Hepatocyte (in vitro differentiated cells): ENCODE measurements around the gene AKTIP. TPM values are rescaled to one million over a fixed set of nuclear protein-coding genes. Genes with fewer than 3 reads are reported as not detected.

Source experiments
- DNase-seq: peaks from one replicate; pipeline ENCODE4 v3.0.0-alpha.2; 2016; ENCODE audit warnings: low spot score
- H2AFZ ChIP-seq: fragments of 200-600 bp; sonication (generic); 2 replicates; pipeline ENCODE4 v1.6.0; 2016; ENCODE audit warnings: antibody characterized with exemption, mild to moderate bottlenecking
- H3K27ac ChIP-seq: fragments of 200-600 bp; sonication (generic); 2 replicates; pipeline ENCODE4 v1.5.1; 2016; ENCODE audit warnings: mild to moderate bottlenecking
- H3K27me3 ChIP-seq: fragments of 200-600 bp; sonication (generic); 2 replicates; pipeline ENCODE4 v1.6.1; 2016
- H3K36me3 ChIP-seq: fragments of 200-600 bp; sonication (generic); replicated peaks from 2 replicates; pipeline ENCODE4 v1.5.1; 2016; ENCODE audit warnings: low read depth; ENCODE audit not compliant: insufficient read depth
- H3K4me1 ChIP-seq: fragments of 200-600 bp; sonication (generic); 2 replicates; pipeline ENCODE4 v1.5.1; 2016; ENCODE audit warnings: mild to moderate bottlenecking, moderate library complexity; ENCODE audit not compliant: insufficient read depth
- H3K4me2 ChIP-seq: fragments of 200-600 bp; sonication (generic); 2 replicates; pipeline ENCODE4 v1.6.0; 2016
- H3K4me3 ChIP-seq: fragments of 200-600 bp; sonication (generic); 2 replicates; pipeline ENCODE4 v1.5.1; 2016; ENCODE audit warnings: mild to moderate bottlenecking
- H3K79me2 ChIP-seq: fragments of 200-600 bp; sonication (generic); 2 replicates; pipeline ENCODE4 v1.6.0; 2017; ENCODE audit warnings: mild to moderate bottlenecking
- H3K9me2 ChIP-seq: fragments of 200-600 bp; sonication (generic); replicated peaks from 2 replicates; pipeline ENCODE4 v1.6.0; 2017; ENCODE audit warnings: mild to moderate bottlenecking; ENCODE audit not compliant: insufficient read depth
- H3K9me3 ChIP-seq: fragments of 200-600 bp; sonication (generic); 2 replicates; pipeline ENCODE4 v1.5.1; 2016; ENCODE audit warnings: low read depth, mild to moderate bottlenecking
- H4K20me1 ChIP-seq: fragments of 200-600 bp; sonication (generic); 2 replicates; pipeline ENCODE4 v1.6.0; 2016; ENCODE audit warnings: mild to moderate bottlenecking; ENCODE audit not compliant: insufficient read depth, poor library complexity, severe bottlenecking
- CTCF ChIP-seq: fragments of 200-600 bp; sonication (generic); IDR thresholded peaks from 2 replicates; pipeline ENCODE4 v1.5.1; 2016; ENCODE audit warnings: antibody characterized with exemption, mild to moderate bottlenecking; ENCODE audit not compliant: poor library complexity
- EZH2 ChIP-seq: fragments of 200-600 bp; sonication (generic); IDR thresholded peaks from 2 replicates; pipeline ENCODE4 v1.6.1; 2016; ENCODE audit warnings: antibody characterized with exemption, mild to moderate bottlenecking, borderline replicate concordance
- EZH2phosphoT487 ChIP-seq: fragments of 200-600 bp; sonication (generic); IDR thresholded peaks from one replicate; pipeline ENCODE4 v1.6.1; 2018; ENCODE audit warnings: antibody characterized with exemption, mild to moderate bottlenecking, low read depth, moderate library complexity; ENCODE audit not compliant: unreplicated experiment, severe bottlenecking
- WGBS: methylation state at CpG from one replicate; pipeline ENCODE4 v1.1.6; 2016; ENCODE audit warnings: low lambda C conversion rate; ENCODE audit errors: missing lambda C conversion rate; 5-methylcytosine and 5-hydroxymethylcytosine counted together
- polyA plus RNA-seq: library from polyadenylated mRNA; unstranded; fragments of >200 nt; fragmentation: Nextera tagmentation; extraction: Ambion mirVana; gene quantifications from 2 replicates; pipeline ENCODE4 v1.2.1, GENCODE V29; 2016
- total RNA-seq: library from RNA; depleted of rRNA; stranded (reverse); fragments of >200 nt; gene quantifications from 2 replicates; pipeline ENCODE4 v1.2.3, GENCODE V29; 2014

The AKTIP gene
- total and polyA plus RNA-seq, 2 experiments from 2014 or later = 24.3 to 43.7 TPM

GRCh38 chr16:53476867-53477266 lies 26.1 kb downstream of the AKTIP start:
- Histone ChIP-seq H3K27ac (no peak overlapping the region), H3K4me2 (no peak overlapping the region), H2AFZ (no peak overlapping the region), H3K36me3 (no peaks in the 10 kb centered on the region), H4K20me1 (no peaks in the 10 kb centered on the region), H3K9me2 (peaks cover 5% of the 10 kb centered on the region), H3K79me2 (no peaks in the 10 kb centered on the region), H3K4me1 (no peaks in the 10 kb centered on the region), H3K4me3 (no peak overlapping the region), H3K27me3 (no peaks in the 10 kb centered on the region), H3K9me3 (no peaks in the 10 kb centered on the region)
- TF ChIP-seq CTCF = no peak
- TF ChIP-seq EZH2 = no peak
- TF ChIP-seq EZH2phosphoT487 = no peak
- WGBS = 93% methylated on average over 2 of the region's 2 CpGs
- no peak for DNase-seq

GRCh38 chr16:53465606-53466280 lies 37.3 kb downstream of the AKTIP start:
- TF ChIP-seq EZH2 (no peak), EZH2phosphoT487 (no peak), CTCF (no peak)
- Histone ChIP-seq H3K27me3 (no peaks in the 10 kb centered on the region), H3K36me3 (no peaks in the 10 kb centered on the region), H3K4me1 (no peaks in the 10 kb centered on the region), H3K9me3 (no peaks in the 10 kb centered on the region), H3K9me2 (no peaks in the 10 kb centered on the region), H3K4me2 (no peak overlapping the region), H4K20me1 (no peaks in the 10 kb centered on the region), H2AFZ (no peak overlapping the region), H3K4me3 (no peak overlapping the region), H3K79me2 (no peaks in the 10 kb centered on the region), H3K27ac (no peak overlapping the region)
- WGBS = 88% methylated on average over 6 of the region's 6 CpGs
- peak; percentile 12 for DNase-seq

GRCh38 chr16:53458635-53459034 lies 44.4 kb downstream of the AKTIP start:
- H3K4me1 ChIP-seq = no peaks in the 10 kb centered on the region
- H4K20me1 ChIP-seq = no peaks in the 10 kb centered on the region
- no peak overlapping the region for H3K4me3 ChIP-seq
- H3K9me2 ChIP-seq = no peaks in the 10 kb centered on the region
- H2AFZ ChIP-seq = no peak overlapping the region
- H3K79me2 ChIP-seq = no peaks in the 10 kb centered on the region
- H3K27ac ChIP-seq = no peak overlapping the region
- H3K27me3 ChIP-seq = no peaks in the 10 kb centered on the region
- 90% methylated on average over 8 of the region's 8 CpGs for WGBS
- no peak overlapping the region for H3K4me2 ChIP-seq
- no peak for DNase-seq
- H3K36me3 ChIP-seq = no peaks in the 10 kb centered on the region
- TF ChIP-seq CTCF (no peak), EZH2phosphoT487 (no peak), EZH2 (no peak)
- no peaks in the 10 kb centered on the region for H3K9me3 ChIP-seq
